HG03135 (cell line): Measurements from ENCODE around the gene TAMALIN.

ENCODE experiments used
- ATAC-seq: cut with Tn5 transposase; IDR thresholded peaks from one replicate; pipeline ENCODE4 v1.9.1; 2021; ENCODE audit warnings: mild to moderate bottlenecking, moderate library complexity; ENCODE audit not compliant: unreplicated experiment

Gene TAMALIN

DNA sequence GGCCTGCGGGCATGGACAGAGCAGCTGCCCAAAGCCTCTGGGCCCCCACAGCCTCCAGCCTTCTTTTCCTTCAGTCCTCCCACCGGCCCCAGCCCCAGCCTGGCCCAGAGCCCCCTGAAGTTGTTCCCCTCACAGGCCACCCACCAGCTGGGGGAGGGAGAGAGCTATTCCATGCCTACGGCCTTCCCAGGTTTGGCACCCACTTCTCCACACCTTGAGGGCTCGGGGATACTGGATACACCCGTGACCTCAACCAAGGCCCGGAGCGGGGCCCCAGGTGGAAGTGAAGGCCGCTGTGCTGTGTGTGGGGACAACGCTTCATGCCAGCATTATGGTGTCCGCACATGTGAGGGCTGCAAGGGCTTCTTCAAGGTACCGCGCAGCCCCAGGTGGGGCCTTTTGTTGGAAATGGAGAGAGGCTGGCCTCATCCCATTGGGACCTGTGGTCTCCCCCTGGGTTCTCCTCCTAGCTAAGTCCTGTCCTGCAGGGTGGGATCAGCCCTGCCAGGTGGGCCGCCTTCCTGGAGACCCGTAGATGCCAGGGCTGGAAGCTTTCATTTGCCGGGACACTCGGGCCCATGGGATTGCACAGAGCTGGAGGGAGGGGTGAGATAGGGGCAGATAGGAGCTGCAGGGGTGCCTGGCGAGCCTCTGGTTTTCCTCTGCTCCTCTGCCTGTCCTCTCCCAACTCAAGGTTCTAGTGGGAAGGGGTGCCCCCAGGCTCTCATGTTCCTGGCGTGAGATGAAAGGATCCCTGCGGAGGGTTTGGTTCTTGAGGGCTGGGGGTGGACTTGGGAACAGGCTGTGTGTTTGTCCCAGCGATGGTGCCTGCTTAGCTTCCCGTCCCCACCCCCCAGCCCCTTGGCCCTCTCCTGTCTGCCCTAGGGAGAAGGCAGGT lies 48.3 kb downstream of the TAMALIN start:
- ATAC-seq = no peak

DNA sequence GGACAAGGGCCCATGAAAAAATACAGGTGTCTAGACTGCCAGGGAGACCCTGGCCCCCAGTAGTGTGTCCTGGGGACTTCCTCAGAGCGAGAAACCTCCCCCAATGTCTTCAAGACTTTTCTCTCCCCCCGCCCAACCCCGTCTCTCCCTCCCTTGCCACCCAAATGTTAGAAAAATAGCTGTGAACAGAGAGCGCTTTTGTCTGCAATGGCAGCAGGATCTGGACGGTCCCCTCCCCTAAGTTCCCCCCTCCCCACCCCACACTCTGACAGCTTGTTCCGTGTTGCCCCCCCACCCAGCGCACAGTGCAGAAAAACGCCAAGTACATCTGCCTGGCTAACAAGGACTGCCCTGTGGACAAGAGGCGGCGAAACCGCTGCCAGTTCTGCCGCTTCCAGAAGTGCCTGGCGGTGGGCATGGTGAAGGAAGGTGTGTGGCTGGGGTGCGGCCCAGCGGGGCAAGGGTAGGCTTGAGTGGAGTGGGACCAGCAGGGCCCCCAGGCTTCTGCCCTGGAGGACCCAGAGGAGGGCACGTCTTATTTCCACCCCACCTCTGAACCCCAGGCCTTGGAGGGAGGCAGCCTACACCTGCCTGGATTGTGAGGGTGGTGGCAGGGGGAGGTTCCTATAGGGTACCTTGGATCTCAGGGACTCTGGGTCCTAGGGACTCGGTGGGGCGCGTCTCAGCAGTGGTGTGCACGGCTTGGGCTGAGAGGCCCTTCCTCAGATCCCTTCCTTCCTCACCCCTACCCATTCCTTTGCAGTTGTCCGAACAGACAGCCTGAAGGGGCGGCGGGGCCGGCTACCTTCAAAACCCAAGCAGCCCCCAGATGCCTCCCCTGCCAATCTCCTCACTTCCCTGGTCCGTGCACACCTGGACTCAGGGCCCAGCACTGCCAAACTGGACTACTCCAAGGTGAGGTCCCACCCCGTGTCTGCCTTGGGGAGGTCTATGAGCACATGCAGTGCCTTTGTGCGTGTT lies 49.3 kb downstream of the TAMALIN start:
- no peak for ATAC-seq

DNA sequence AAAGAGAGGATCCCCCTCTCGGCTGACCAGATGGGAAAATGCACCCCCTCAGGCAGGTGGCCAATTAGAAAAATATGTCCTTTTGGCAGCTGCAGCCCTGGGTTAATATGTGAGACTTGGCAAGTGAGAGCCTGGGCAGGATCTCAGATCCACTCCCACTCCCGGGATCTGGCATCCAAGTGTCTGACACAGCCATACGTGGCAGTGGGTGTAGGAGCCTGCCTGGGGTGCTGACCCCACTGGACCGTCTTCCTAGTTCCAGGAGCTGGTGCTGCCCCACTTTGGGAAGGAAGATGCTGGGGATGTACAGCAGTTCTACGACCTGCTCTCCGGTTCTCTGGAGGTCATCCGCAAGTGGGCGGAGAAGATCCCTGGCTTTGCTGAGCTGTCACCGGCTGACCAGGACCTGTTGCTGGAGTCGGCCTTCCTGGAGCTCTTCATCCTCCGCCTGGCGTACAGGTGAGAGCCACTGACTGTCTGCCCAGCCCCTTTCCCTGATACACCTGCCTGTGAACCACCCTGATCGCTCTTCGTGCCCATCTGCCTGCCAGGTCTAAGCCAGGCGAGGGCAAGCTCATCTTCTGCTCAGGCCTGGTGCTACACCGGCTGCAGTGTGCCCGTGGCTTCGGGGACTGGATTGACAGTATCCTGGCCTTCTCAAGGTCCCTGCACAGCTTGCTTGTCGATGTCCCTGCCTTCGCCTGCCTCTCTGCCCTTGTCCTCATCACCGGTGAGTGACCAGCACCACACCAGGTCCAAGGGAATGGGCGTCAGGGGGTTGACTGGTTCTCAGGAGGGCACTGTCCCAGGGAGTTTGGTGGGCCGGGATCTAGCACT lies 50.3 kb downstream of the TAMALIN start:
- no peak for ATAC-seq

DNA sequence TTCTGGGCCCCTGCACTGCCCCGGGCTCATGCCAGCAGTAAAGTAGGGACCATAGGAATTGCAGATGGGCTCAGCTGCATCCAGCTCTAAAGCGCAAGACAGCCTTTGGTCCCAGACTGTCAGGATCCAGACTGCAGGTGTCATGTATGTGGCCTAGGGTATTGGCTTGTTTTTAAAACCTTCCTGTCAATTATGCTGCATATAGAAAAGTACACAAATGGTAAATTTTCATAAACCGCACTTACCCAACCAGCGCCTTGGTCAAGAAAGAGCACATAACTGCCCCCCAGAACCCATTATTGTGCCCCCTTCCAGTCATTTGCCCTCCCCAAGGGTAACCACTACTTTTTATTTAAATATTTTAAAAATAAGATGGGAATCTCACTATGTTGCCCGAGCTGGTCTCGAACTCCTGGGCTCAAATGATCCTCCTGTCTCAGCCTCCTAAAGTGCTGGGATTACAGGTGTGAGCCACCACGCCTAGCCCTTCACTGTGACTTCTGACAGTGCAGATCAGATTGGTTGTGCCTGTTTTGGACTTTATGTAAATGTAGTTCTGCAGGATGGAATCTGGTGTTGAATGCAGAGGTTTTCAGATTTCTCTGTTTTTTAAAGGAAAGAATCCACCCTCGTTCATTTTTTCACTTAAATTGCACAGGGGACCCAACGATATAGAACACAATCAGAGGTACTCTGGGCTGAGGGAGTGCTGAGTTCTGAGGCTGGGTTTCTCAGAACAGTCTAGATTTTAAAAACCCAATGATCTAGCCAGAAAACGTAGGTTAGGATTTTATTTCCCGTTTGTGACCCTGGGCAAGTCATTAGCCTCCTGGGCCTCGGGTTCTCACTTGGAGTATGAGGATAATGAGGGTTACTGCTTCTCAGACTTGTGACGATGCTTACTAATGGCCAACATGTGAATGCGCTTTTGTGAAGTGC lies 51.2 kb downstream of the TAMALIN start:
- no peak for ATAC-seq

DNA sequence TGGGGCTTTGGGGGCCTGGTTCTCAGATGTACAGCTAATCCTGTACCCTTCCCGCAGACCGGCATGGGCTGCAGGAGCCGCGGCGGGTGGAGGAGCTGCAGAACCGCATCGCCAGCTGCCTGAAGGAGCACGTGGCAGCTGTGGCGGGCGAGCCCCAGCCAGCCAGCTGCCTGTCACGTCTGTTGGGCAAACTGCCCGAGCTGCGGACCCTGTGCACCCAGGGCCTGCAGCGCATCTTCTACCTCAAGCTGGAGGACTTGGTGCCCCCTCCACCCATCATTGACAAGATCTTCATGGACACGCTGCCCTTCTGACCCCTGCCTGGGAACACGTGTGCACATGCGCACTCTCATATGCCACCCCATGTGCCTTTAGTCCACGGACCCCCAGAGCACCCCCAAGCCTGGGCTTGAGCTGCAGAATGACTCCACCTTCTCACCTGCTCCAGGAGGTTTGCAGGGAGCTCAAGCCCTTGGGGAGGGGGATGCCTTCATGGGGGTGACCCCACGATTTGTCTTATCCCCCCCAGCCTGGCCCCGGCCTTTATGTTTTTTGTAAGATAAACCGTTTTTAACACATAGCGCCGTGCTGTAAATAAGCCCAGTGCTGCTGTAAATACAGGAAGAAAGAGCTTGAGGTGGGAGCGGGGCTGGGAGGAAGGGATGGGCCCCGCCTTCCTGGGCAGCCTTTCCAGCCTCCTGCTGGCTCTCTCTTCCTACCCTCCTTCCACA lies 52.0 kb downstream of the TAMALIN start:
- ATAC-seq = no peak

DNA sequence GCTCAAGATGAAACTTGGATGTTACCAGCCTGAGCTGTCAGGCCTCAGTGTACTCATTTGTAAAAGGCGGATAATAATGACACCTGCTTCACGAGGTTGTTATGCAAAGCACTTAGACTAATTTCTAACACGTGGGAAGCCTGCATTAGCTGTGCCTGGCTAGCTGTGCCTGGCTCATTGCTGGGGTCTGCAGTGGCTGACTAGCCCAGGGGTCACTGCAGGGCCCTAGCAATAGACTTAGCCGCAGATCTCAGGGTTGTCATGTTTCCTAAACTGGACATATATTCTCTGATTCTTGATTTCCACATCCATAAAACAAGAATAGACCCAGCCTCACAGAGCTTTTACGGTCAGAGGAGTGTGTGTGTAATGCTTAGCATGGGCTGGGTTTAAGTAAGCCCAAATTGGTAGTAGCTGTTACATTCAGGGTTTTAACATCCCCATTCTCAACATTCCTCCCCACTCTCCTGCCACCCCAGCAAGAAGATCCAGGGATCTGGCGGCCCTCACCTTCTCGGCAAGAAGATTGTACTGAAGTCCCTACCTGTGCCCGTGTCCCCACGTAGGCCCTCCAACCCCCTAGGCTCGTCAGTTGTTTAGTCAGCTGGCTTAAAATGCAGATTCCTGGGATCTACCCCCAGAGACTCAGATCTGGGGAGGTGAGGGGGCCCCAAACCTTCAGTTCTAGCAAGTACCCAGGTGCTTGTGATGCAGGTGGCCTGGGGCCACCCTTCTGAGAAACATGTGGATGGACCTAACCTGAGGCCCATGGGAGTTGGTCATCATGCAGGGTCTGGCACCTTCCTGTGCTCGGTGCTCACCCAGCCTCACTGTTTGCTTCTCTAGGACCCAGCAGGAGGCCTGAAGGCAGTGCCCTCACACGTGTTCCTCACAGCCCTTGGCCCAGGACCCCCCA lies 53.1 kb downstream of the TAMALIN start:
- no peak for ATAC-seq

DNA sequence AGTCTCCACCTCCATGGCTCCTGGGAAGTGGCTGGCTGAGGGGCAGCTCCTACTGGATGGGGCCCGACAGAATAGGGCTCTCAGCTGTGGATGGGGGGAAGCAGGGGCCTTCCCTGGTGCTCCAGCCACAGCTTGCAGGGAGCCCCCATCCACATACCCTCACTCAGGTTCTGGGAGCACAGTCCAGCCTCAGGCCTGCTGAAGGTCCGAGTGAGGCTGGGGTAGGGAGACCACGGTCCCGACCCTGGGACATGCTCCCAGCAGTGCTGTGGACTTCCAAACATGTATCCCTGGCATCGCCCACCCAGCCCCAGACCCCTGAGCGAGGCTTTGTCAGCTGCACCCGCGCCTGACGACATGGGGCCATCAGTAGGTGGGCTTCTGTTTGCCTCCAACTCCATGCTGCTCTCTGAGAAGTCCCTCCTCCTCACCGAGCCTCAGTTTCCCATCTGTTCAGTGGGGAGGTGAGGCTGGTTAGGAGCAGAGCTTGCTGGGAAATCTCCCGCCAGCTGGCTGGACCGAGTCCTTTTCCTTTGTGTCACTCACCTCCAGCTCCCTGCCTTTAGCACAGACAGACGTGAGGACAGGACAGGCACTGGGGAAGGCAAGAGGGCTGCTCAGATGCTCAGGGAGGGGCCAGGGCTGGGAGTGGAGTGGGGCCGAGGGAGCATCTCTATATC lies 53.9 kb downstream of the TAMALIN start:
- no peak for ATAC-seq

DNA sequence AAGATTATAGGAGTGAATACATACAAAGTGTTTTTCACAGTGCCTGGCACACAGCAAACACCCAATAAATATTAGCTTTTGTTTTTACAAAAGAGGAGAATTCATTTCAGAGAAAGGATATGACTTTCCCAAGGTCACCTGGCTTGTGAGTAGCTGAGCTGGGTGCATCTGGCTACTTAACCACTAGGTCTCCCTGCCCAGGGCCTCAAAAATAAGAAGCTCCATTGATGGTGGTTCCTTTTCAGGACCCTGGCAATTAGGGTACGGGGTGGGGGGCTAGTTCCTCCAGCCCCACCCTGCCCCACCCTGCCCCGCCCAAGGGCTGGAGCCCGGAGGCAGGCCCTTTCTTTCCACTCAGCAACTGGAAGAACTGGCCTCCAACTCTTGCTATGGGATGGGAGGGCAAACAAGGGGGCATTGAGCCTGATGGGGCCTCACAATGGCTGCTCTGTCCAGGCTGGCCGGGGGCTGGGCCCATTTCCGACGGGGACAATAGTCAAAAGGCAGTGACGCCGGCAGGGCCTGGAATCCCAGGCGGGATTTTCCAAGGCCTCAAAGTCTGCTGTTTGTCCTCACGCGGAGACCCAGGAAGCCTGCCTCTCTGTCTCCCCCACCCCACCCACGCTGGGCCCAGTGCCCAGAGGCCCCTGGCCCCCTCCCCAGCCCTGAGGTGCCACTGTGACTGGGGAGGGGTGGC lies 54.9 kb downstream of the TAMALIN start:
- no peak for ATAC-seq

DNA sequence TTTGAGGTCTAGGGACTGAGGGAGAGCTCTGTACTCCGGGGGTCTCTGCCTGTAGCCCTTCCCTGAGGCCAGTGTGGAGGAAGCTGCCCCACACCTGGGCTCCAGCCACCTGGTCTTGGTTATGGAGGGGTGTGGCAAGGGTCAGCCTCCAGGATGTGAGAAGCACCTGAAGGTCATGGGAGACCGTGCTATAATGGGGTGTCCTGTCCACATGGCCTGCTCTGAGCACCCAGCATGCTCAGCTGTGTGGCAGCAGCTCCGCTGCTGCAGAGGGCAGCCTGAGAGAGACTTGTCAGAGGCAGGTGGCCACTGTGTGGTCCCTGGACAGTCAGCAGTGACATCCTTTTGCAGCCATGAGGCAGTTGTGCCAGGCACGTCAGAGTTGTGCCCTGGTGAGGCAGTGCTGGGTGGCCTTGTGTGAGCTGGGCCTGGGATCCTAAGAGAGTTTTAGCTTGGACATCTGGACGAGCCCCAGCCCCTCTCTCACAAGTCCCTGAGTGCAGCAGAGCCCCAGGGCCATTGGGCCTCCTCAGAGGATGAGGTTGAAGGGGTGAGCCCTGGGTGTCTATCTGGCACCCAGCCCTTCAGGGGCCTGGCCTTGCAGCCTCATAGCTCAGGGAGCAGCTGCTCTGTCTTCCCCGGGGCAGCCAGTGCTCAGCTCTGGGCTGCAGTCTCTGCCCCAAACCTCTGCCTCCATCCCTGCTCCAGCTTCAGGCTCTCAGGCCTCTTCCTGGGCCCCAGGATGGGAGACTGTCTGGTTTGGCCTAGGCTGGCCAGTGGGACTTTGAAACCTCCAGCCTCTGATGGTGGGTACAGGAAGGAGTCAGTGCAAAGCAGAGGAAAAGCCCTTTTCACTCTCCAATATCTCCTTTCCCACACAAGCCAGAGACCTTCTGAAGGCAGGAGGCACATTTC lies 55.7 kb downstream of the TAMALIN start:
- ATAC-seq = no peak

DNA sequence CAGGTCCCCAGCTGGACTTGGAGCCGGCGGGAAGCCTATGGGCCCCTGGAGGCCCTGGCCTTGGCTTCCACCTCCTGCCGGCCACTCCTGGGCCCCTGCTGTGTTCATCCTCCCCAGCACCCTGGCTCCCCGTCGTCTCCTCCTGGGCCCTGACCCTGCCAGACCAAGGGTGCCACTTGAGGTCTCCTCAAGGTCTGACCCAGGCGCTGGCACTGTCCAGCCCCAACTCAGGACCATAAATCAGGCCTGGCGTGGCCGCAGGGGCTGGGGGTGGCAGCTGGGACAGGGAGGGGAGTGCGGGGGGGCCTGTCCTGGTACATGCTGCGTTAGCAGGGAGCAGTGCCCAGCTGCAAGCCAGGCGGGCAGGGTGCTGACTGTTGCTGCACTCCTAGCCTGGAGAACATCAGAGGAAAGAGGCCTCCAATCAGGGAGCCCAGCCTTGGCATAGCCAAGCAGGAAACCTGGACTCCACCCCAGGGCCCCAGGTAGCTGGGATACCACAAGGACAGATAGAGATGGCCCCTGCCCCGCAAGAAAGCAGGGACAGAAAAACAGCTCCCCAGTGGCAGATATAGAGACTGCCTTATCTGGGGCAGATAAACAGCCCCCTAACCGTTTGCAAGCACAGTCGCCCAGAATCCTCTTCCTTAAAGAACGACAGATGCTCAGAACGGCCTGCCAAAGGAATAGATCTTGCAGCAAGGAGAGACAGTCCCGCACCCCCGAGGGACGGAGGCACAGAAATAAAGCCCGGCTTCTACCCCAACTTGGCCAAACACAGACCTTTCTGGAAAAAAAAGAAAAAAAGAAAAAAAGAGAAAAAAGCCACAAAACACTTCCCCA lies 56.6 kb downstream of the TAMALIN start:
- ATAC-seq = no peak

DNA sequence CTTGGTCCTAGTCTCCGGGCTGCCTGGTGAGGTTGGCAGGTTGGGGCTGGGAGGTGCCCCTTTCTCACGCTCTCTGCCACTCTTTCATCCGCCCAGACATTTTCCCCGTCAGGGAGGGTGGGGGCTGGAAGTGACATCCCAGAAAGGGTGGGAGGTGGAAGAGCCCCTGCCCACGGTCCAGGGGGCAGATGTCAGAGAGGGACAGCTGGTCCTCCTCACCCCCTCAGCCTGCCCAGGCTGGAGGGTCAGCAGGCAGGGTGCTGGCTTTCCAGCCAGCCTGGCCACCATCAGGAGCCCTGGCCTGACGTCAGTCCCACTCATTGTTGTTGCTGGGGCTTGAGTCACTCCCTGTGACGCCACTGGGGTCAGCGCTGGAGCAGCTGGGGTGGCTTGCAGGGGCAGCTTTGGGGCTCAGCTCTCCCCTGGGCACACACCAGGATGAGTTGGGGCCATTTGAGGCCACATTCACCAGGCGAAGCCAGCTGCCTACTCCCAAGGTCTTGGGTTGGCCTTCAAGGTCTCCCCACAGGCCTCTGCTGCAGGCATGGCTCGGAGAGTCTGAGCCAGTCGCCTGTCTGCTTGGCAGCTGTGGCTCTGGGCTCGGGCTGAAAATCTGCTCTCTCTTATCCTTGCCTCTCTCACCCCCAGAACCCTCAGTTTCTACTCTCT lies 57.4 kb downstream of the TAMALIN start:
- ATAC-seq = no peak
